PC-9 (cell line): ENCODE data around the gene ATE1. TPM values are rescaled to one million over a fixed set of nuclear protein-coding genes. Genes with fewer than 3 reads are reported as not detected.

Experiments used
- BruUV-seq: library from RNA; stranded (reverse); fragments of 400-500 nt; replicated peaks from 2 replicates; lab custom pipeline; 2021; lab: Mats Ljungman, UMichigan
- CTCF ChIA-PET: fragments of 300-600 bp; sonication (Branson Sonifier 250); formaldehyde crosslinking; loops from one replicate; lab custom pipeline; 2022; ENCODE audit warnings: antibody characterized with exemption; lab: Charles Lee
- POLR2A ChIA-PET: fragments of 300-600 bp; sonication (Branson Sonifier 250); formaldehyde crosslinking; loops from one replicate; lab custom pipeline; 2022; ENCODE audit warnings: antibody characterized with exemption; ENCODE audit not compliant: unreplicated experiment; lab: Charles Lee
- DNase-seq, 2 experiments: peaks; one replicate each; pipeline versions ENCODE4 v3.0.0 to v3.0.0-alpha.2; 2015 to 2022; ENCODE audit warnings: mixed read lengths in 1 of 2
- H2AFZ ChIP-seq: fragments of 200-600 bp; sonication (generic); 2 replicates; pipeline ENCODE4 v1.8.1; 2017; ENCODE audit warnings: antibody characterized with exemption
- H3F3A ChIP-seq: fragments of 200-600 bp; sonication (generic); 2 replicates; pipeline ENCODE4 v1.8.1; 2017; ENCODE audit warnings: antibody characterized with exemption, mild to moderate bottlenecking, low read depth; ENCODE audit not compliant: insufficient read depth
- H3K27ac ChIP-seq: fragments of 200-600 bp; sonication (generic); 2 replicates; pipeline ENCODE4 v1.6.1; 2016; ENCODE audit warnings: mixed run types
- H3K27me3 ChIP-seq: fragments of 200-600 bp; sonication (generic); 2 replicates; pipeline ENCODE4 v1.6.1; 2016; ENCODE audit warnings: low read depth, mixed run types; ENCODE audit not compliant: insufficient read depth
- H3K36me3 ChIP-seq: fragments of 200-600 bp; sonication (generic); 2 replicates; pipeline ENCODE4 v1.6.1; 2016; ENCODE audit warnings: low read depth, mixed run types
- H3K4me1 ChIP-seq: fragments of 200-600 bp; sonication (generic); replicated peaks from 2 replicates; pipeline ENCODE4 v1.6.1; 2016; ENCODE audit warnings: mixed run types; ENCODE audit not compliant: insufficient read depth
- H3K4me2 ChIP-seq: fragments of 200-600 bp; sonication (generic); 2 replicates; pipeline ENCODE4 v1.6.1; 2017; ENCODE audit warnings: mixed run types
- H3K4me3 ChIP-seq: fragments of 200-600 bp; sonication (generic); 2 replicates; pipeline ENCODE4 v1.6.1; 2016; ENCODE audit warnings: mixed run types
- H3K79me2 ChIP-seq: fragments of 200-600 bp; sonication (generic); 2 replicates; pipeline ENCODE4 v1.6.1; 2017; ENCODE audit warnings: low read depth, mixed run types
- H3K9me2 ChIP-seq: fragments of 200-600 bp; sonication (generic); 2 replicates; pipeline ENCODE4 v1.8.1; 2017; ENCODE audit warnings: mild to moderate bottlenecking; ENCODE audit not compliant: insufficient read depth
- H3K9me3 ChIP-seq: fragments of 200-600 bp; sonication (generic); 2 replicates; pipeline ENCODE4 v1.8.1; 2016; ENCODE audit warnings: low read depth; ENCODE audit not compliant: insufficient read depth
- H4K20me1 ChIP-seq: fragments of 200-600 bp; sonication (generic); 2 replicates; pipeline ENCODE4 v1.8.1; 2017; ENCODE audit not compliant: insufficient read depth
- CTCF ChIP-seq: fragments of 200-600 bp; sonication (generic); conservative IDR thresholded peaks from 2 replicates; pipeline ENCODE4 v1.6.1; 2017; ENCODE audit warnings: mixed run types, antibody characterized with exemption, mild to moderate bottlenecking, moderate library complexity
- EZH2 ChIP-seq: fragments of 200-600 bp; sonication (generic); IDR thresholded peaks from 2 replicates; pipeline ENCODE4 v1.8.0; 2017; ENCODE audit warnings: antibody characterized with exemption, low read depth
- intact Hi-C: fragments of 100-400 bp; cut with micrococcal nuclease; formaldehyde crosslinking; loops from one replicate; pipeline ENCODE4 v1.10.0; 2022; ENCODE audit not compliant: unreplicated experiment
- total RNA-seq: library from RNA; stranded (reverse); gene quantifications from 2 replicates; pipeline ENCODE4 v1.2.3, GENCODE V29; 2021

Gene ATE1
- total RNA-seq, 1 experiment from 2014 or later, result 14.8 TPM

- no peaks in the 10 kb centered on the region for H3K9me2 ChIP-seq
- H3K79me2 ChIP-seq, result no peaks in the 10 kb centered on the region
- DNase-seq, result no peak
- H3K36me3 ChIP-seq, result no peaks in the 10 kb centered on the region
- no peak overlapping the region for H3K4me2 ChIP-seq
- H2AFZ ChIP-seq, result no peak overlapping the region
- no TSS peak for BruUV-seq
- no peak overlapping the region for H3K27ac ChIP-seq
- H4K20me1 ChIP-seq, result no peaks in the 10 kb centered on the region
- H3F3A ChIP-seq, result no peaks in the 10 kb centered on the region
- intact Hi-C loops, result no loop called here
- H3K4me3 ChIP-seq, result no peak overlapping the region
- TF ChIP-seq CTCF, result no peak
- no peak for TF ChIP-seq EZH2
- POLR2A ChIA-PET, result no interaction called here
- CTCF ChIA-PET, result no interaction called here
- no peaks in the 10 kb centered on the region for H3K27me3 ChIP-seq
- no peaks in the 10 kb centered on the region for H3K9me3 ChIP-seq
- no peaks in the 10 kb centered on the region for H3K4me1 ChIP-seq
These were observed 28.6 kb upstream of the ATE1 start for GRCh38 chr10:121956111-121957061.

GRCh38 chr10:121952226-121952625, 24.4 kb upstream of the ATE1 start:
- CTCF ChIA-PET, result no interaction called here
- BruUV-seq, result no TSS peak
- Histone ChIP-seq H3K9me3 (no peaks in the 10 kb centered on the region), H3K4me1 (no peaks in the 10 kb centered on the region), H2AFZ (no peak overlapping the region), H4K20me1 (no peaks in the 10 kb centered on the region), H3K27ac (no peak overlapping the region), H3K4me3 (no peak overlapping the region), H3K4me2 (no peak overlapping the region), H3K36me3 (no peaks in the 10 kb centered on the region), H3K9me2 (no peaks in the 10 kb centered on the region), H3K79me2 (no peaks in the 10 kb centered on the region), H3F3A (no peaks in the 10 kb centered on the region), H3K27me3 (no peaks in the 10 kb centered on the region)
- POLR2A ChIA-PET, result no interaction called here
- intact Hi-C loops, result no loop called here
- DNase-seq, result no peak
- no peak for TF ChIP-seq EZH2

GRCh38 chr10:121949451-121949850, 21.6 kb upstream of the ATE1 start:
- Histone ChIP-seq H3K36me3 (no peaks in the 10 kb centered on the region), H3K4me2 (no peak overlapping the region), H3K9me2 (no peaks in the 10 kb centered on the region), H4K20me1 (no peaks in the 10 kb centered on the region), H2AFZ (no peak overlapping the region), H3K9me3 (no peaks in the 10 kb centered on the region), H3K27me3 (no peaks in the 10 kb centered on the region), H3K79me2 (no peaks in the 10 kb centered on the region), H3K4me3 (no peak overlapping the region), H3F3A (no peaks in the 10 kb centered on the region), H3K4me1 (no peaks in the 10 kb centered on the region), H3K27ac (no peak overlapping the region)
- intact Hi-C loops, result no loop called here
- POLR2A ChIA-PET, result no interaction called here
- no peak for DNase-seq
- CTCF ChIA-PET, result interaction anchor here (0.5 kb wide), 1 partner anchor 268 kb away, joined by 8 read pairs; no protein-coding TSS in a partner anchor
- BruUV-seq, result no TSS peak
- no peak for TF ChIP-seq EZH2
- no peak for TF ChIP-seq CTCF
